Activated CD8-positive, alpha-beta memory T cell treated with anti-CD3 and anti-CD28 coated beads for 36 hours (primary cell): ENCODE data around the gene PEAK3. TPM values are rescaled to one million over a fixed set of nuclear protein-coding genes. Genes with fewer than 3 reads are reported as not detected.

ENCODE experiments used
- CTCF ChIA-PET: fragments of 350-600 bp; sonication (Branson Sonifier 250); formaldehyde crosslinking; loops from one replicate; lab custom pipeline; 2021; ENCODE audit warnings: antibody characterized with exemption; lab: Charles Lee
- POLR2A ChIA-PET: fragments of 350-600 bp; sonication (Branson Sonifier 250); formaldehyde crosslinking; loops from one replicate; lab custom pipeline; 2021; ENCODE audit warnings: antibody characterized with exemption; lab: Charles Lee
- total RNA-seq, 2 experiments: library from RNA; stranded (reverse); gene quantifications; one replicate each; pipeline ENCODE4 v1.2.3, GENCODE V29; 2021

PEAK3 gene
- total RNA-seq, 2 experiments from 2014 or later, result 0.06 TPM; not detected in 1

GRCh38 chr19:2318923-2319322 is 36.9 kb upstream of the PEAK3 start:
- POLR2A ChIA-PET, result no interaction called here
- CTCF ChIA-PET, result no interaction called here

- ChIA-PET CTCF (no interaction called here), POLR2A (no interaction called here)
Observed at GRCh38 chr19:2317756-2318155, 35.8 kb upstream of the PEAK3 start.

- POLR2A ChIA-PET, result no interaction called here
- CTCF ChIA-PET, result no interaction called here
Observed at GRCh38 chr19:2317300-2317699, 35.3 kb upstream of the PEAK3 start.

- CTCF ChIA-PET, result interaction anchor here (0.6 to 1.1 kb wide), 5 partner anchors 13 to 176 kb away, joined by 3 to 4 read pairs (median 3); no protein-coding TSS in a partner anchor
- POLR2A ChIA-PET, result interaction anchor here (1.2 kb wide), 1 partner anchor 12 kb away, joined by 4 read pairs; the partner anchor contains the start of genes LSM7 and SPPL2B
Observed at GRCh38 chr19:2315818-2316353, 33.9 kb upstream of the PEAK3 start.

GRCh38 chr19:2315121-2315817 is 33.3 kb upstream of the PEAK3 start:
- CTCF ChIA-PET, result interaction anchor here (0.6 to 1.1 kb wide), 3 partner anchors 13 to 161 kb away, joined by 3 to 4 read pairs (median 3); no protein-coding TSS in a partner anchor
- POLR2A ChIA-PET, result interaction anchor here (1.2 kb wide), 1 partner anchor 13 kb away, joined by 4 read pairs; the partner anchor contains the start of genes LSM7 and SPPL2B

- ChIA-PET POLR2A (no interaction called here), CTCF (interaction anchor here (0.6 kb wide), 1 partner anchor 47 kb away, joined by 4 read pairs; no protein-coding TSS in a partner anchor)
Observed at GRCh38 chr19:2312820-2313501, 31.0 kb upstream of the PEAK3 start.

GRCh38 chr19:2311093-2311492 is 29.1 kb upstream of the PEAK3 start:
- POLR2A ChIA-PET, result no interaction called here
- CTCF ChIA-PET, result interaction anchor here (0.8 kb wide), 1 partner anchor 16 kb away, joined by 4 read pairs; no protein-coding TSS in a partner anchor

GRCh38 chr19:2309734-2310362 is 27.9 kb upstream of the PEAK3 start:
- CTCF ChIA-PET, result no interaction called here
- POLR2A ChIA-PET, result interaction anchor here (0.6 kb wide), 1 partner anchor 164 kb away, joined by 3 read pairs; no protein-coding TSS in a partner anchor

GRCh38 chr19:2308114-2308556 is 26.2 kb upstream of the PEAK3 start, which contains the start of gene LINGO3:
TSS of gene LINGO3 (minus strand) at chr19:2308154. CDS start at chr19:2291776, 16,378 bp downstream.
- ChIA-PET CTCF (interaction anchor here (0.6 kb wide), 1 partner anchor 417 kb away, joined by 3 read pairs; no protein-coding TSS in a partner anchor), POLR2A (no interaction called here)

GRCh38 chr19:2307518-2308012 is 25.6 kb upstream of the PEAK3 start:
- POLR2A ChIA-PET, result no interaction called here
- CTCF ChIA-PET, result no interaction called here

- ChIA-PET CTCF (no interaction called here), POLR2A (no interaction called here)
Observed at GRCh38 chr19:2306971-2307370, 25.0 kb upstream of the PEAK3 start.

GRCh38 chr19:2306281-2306806 is 24.4 kb upstream of the PEAK3 start:
- ChIA-PET POLR2A (no interaction called here), CTCF (no interaction called here)

- ChIA-PET POLR2A (no interaction called here), CTCF (no interaction called here)
Observed at GRCh38 chr19:2305452-2306280, 23.7 kb upstream of the PEAK3 start.

- ChIA-PET CTCF (interaction anchor here (0.8 to 1.1 kb wide), 2 partner anchors 13 to 24 kb away, joined by 3 read pairs; no protein-coding TSS in a partner anchor), POLR2A (no interaction called here)
Observed at GRCh38 chr19:2303211-2303798, 21.3 kb upstream of the PEAK3 start.

- ChIA-PET POLR2A (interaction anchor here (0.7 to 1.1 kb wide), 2 partner anchors 25 to 30 kb away, joined by 3 read pairs; partner anchors contain the start of gene LSM7), CTCF (interaction anchor here (1.1 kb wide), 1 partner anchor 13 kb away, joined by 3 read pairs; no protein-coding TSS in a partner anchor)
Observed at GRCh38 chr19:2302319-2303210, 20.6 kb upstream of the PEAK3 start.

GRCh38 chr19:2300533-2300932 is 18.6 kb upstream of the PEAK3 start:
- POLR2A ChIA-PET, result no interaction called here
- CTCF ChIA-PET, result interaction anchor here (0.7 kb wide), 1 partner anchor 256 kb away, joined by 3 read pairs; no protein-coding TSS in a partner anchor
